ENCODE measurements around the gene BATF.

BATF gene

DNA sequence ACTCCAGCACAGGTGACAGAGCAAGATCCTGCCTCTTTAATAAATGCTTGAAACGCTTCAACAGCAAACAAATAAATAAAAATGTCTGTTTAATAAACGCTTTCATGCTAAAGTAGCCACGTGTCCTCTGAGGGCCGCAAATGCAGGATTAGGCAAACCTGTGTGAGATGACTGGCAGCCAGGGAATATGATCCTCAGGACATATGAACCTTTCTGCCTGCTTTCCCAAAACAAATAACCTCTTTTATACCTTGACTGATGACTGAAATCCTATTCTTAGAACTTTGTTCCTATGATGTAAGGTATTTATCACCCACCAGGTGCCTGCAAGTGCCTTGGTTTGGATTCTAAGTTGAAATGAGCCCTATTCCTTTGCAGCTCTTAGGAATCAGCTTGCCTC, 41.7 kb downstream of the BATF start:
- DNase-seq, result no peak

GRCh38 chr14:75565056-75565455, 42.8 kb downstream of the BATF start:
- DNase-seq, result no peak

- peak; percentile 20 for DNase-seq
These were observed 44.1 kb downstream of the BATF start for GRCh38 chr14:75566321-75566720.

- DNase-seq, result no peak
These were observed 44.5 kb downstream of the BATF start for GRCh38 chr14:75566752-75567151.

DNA sequence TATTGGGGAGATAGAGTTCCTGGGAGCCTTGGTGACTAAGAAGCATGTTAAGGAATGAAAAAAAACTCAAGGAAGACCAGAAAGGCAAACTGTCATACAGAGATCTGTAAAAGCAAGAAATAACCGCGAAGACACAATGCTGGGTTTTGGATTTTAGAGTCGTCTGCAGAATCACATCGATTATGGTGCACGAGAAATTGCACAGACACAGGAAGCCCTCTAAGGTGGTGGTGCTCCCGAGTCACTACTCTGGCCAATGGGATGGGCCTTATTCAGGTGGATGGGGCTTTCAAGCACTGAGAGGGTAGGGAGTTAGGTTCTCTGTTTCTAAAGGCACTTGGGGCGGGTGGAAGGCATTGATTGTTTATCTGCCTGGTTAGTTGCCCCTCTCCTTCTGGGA, 45.9 kb downstream of the BATF start:
- no peak for DNase-seq

DNA sequence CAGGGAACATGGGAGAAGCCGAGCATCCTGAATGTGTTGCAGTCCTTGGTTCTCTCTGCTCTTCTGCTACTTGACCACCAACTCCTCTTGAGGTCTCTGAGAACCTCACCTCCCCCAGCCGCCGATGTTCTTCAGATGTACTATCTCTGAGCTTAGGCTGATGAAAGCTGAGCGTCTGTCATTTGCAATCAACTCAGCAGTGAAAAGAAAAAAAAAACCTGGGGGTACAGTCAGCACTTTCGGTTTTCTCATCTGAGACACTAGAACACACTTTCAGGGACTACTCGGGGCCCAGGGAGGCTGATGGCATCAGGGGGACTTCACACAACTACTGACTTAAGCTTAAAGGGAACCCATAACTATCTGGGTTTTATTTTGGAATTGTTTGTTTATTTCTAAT, 46.5 kb downstream of the BATF start:
- DNase-seq, result no peak

GRCh38 chr14:75570797-75571196, 48.5 kb downstream of the BATF start:
- DNase-seq, result peak; percentile 50

GRCh38 chr14:75572104-75572503, 49.8 kb downstream of the BATF start:
- no peak for DNase-seq

DNA sequence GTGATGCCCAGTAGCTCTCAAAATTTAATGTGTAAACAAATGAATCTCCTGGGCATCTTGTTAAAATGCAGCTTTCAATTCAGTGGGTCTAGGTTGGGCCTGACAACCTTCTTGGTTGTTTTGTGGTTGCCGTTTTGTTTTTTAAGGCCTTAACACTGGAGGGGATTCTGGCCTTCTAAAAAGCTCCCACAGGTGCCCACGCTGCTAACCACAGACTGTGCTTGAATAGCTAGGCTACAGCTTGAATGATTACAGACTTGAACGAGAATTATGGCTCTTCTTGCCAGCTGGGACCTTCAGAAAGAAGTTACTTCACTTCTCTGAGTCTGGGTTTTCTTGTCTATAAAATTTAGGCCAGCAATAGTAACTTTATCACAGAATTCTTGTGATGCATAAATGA, 54.8 kb downstream of the BATF start:
- DNase-seq, result no peak

- DNase-seq, result peak; percentile 80
These were observed 55.4 kb downstream of the BATF start for GRCh38 chr14:75577729-75578101.

DNA sequence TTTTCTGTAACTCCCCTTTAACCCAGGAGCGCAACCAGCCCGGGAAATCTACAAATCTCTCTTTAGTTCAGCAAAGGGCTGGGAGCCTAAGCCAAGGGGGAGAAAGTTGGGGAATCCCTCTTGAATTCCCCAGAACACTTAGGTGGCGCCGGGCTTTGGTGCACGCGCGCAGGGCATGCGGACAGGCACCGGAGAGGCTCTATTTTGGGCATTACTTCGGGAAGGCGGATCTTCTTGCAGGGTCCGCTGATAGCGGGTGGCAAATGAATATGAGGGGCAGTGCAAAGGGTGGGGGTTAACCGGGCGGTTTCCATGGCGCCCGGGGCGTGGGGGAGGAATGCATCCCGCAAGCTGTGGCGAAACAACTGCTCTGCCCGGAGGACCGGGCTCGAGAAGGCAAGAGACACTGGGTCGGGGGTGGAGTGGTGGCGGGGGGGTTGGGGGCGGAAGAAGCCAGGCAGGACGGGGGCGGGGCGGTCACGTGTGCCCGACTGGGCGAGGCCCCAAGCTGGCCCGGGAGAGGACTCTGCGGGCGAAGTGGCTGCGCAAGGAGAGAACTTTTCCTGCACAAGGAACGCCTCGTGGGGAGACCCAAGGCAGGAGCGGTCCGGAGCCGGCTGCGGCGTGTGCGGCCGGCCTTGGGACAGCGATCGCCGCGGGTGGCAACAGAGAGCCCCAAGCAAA, 56.0 kb downstream of the BATF start, which contains the start of gene FLVCR2:
FLVCR2 (plus strand) TSS at position 519 of the 684 bp plus-strand sequence. CDS start 353 bp downstream, outside the sequence.
- DNase-seq, result peak; percentile 52

DNA sequence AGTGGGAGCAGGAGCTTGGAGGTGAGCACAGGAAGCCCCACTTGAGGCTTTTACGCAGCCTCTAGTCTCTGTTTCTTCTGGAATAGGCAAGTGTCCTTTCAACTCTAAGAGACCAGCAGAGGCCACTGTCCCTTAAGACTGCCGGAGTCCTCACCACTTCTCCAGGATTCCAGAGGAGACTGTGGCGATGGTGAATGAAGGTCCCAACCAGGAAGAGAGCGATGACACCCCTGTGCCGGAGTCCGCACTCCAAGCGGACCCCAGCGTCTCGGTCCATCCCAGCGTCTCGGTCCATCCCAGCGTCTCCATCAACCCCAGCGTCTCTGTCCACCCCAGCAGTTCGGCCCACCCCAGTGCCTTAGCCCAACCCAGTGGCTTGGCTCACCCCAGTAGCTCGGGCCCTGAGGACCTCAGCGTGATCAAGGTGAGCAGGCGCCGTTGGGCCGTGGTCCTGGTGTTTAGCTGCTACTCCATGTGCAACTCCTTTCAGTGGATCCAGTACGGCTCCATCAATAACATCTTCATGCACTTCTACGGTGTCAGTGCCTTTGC, 56.6 kb downstream of the BATF start:
- no peak for DNase-seq

DNA sequence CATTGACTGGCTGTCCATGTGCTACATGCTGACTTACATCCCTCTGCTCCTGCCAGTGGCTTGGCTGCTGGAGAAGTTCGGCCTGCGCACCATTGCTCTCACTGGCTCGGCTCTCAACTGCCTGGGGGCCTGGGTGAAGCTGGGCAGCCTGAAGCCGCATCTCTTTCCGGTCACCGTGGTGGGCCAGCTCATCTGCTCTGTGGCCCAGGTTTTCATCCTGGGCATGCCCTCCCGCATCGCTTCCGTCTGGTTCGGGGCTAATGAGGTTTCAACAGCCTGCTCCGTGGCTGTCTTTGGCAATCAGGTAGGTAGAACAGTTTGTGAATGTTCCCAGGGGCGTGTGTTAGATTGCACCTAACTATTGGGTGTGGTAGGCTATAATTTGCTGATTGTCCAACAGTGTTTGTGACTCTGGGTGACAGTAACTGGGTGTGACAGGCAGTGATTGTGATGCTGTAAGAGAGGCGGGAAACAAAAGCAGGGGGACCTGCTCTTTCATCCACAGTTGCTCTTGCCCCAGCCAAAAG, 57.1 kb downstream of the BATF start:
- no peak for DNase-seq

DNA sequence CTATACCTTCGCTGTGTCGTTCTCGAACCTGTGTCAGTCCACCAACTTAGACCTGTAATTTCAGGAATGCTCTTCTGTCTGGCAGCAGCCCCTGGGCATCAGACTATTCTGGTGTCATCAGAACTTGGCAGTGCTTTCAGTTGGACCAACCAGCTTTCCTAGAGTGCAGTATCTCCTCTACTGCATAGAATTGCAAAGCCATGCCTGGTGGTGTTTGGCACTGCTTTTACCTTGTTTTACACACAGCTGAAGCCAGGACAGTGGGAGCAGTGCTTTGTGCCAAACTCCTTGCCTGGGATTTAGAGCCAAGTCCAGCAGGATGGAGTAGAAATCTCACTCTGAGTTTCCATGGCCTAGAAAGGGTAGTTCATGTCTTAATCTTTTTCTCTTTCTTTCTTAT, 57.6 kb downstream of the BATF start:
- DNase-seq, result no peak

GRCh38 chr14:75587388-75587787, 65.1 kb downstream of the BATF start:
- no peak for DNase-seq

DNA sequence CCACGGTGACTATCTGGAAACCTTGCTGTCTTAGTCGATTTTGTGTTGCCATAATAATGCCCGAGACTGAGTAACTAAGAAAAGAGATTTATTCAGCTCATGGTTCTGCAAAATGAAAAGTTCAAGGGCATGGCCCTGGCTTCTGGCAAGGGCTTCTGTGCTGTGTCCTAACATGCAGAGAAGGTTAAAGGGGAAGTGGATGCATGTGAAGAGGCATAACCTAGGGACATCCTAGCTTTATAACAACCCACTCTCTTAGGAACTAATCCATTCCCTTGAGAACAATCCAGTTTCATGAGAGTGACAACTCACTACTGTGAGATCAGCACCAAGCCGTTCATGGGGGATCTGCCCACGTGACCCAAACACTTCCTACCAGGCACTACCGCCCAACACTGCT, 67.7 kb downstream of the BATF start:
- DNase-seq, result peak; percentile 59

- DNase-seq, result no peak
These were observed 69.2 kb downstream of the BATF start for GRCh38 chr14:75591331-75591946.

DNA sequence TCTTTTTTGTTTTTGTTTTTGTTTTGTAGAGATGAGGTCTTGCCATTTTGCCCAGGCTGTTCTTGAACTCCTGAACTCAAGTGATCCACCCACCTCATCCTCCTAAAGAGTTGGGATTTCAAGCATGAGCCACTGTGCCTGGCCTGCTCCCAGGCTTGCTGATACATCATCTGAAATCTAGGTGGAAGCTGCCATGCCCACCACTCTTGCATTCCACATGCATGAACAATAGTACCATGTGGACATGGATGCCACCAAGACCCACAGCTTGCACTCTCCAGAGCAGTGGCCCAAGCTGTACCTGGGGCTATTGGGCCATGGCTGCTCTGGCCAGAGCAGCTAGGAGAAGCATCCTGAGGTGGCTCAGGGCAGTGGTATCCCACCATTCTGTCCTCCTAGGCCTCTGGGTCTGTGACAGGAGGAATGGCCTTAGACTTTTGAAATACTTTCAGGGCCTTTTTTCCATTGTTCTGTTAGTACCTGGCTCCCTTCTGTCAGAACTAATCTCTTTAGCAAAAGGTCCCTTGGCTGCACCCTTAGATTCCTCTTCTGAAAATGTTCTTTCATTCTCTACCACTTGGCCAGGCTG, 69.8 kb downstream of the BATF start:
- DNase-seq, result no peak

DNA sequence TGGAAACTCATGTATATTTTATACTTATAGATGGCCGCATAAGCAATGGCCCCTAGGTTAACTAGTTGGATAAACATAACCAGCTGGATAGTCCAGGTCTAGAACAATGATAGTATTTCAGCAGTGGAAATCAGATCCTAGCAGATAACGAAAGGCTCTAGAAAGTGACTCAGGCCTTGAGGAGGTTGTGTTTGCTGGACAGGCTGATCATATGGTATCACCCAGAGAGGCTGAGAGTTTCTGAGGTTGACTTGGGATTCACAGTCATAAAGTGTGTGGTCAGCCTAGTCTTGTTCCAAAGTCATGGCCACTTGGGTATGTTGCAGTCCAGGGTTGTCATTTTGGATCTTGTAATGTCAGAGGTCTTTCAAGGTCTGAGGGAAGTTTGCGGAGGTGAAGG, 73.0 kb downstream of the BATF start:
- peak; percentile 20 for DNase-seq
